Fibroblast of gingiva (primary cell): ENCODE results near the gene AK1.

Source experiments
- DNase-seq: peaks from one replicate; pipeline ENCODE4 v3.0.0-alpha.2; 2011; ENCODE audit warnings: low read depth

AK1 gene

GRCh38 chr9:127868278-127868902, 9.1 kb downstream of the AK1 start:
- no peak for DNase-seq

GRCh38 chr9:127867356-127868277, 9.9 kb downstream of the AK1 start:
- no peak for DNase-seq

- no peak for DNase-seq
These were observed 10.9 kb downstream of the AK1 start for GRCh38 chr9:127866535-127866934.

- DNase-seq, result no peak
These were observed 11.6 kb downstream of the AK1 start for GRCh38 chr9:127865645-127866464.

- no peak for DNase-seq
These were observed 14.3 kb downstream of the AK1 start for GRCh38 chr9:127863191-127863621.

- no peak for DNase-seq
These were observed 15.1 kb downstream of the AK1 start for GRCh38 chr9:127862075-127863011.

GRCh38 chr9:127860779-127861178, 16.7 kb downstream of the AK1 start:
- DNase-seq, result no peak

- DNase-seq, result no peak
These were observed 17.2 kb downstream of the AK1 start for GRCh38 chr9:127860260-127860659.

- DNase-seq, result no peak
These were observed 19.4 kb downstream of the AK1 start for GRCh38 chr9:127858041-127858512.

- DNase-seq, result no peak
These were observed 20.2 kb downstream of the AK1 start for GRCh38 chr9:127857278-127857677.

GRCh38 chr9:127856729-127857116, 20.8 kb downstream of the AK1 start:
- no peak for DNase-seq

- no peak for DNase-seq
These were observed 21.3 kb downstream of the AK1 start for GRCh38 chr9:127856094-127856728.

GRCh38 chr9:127855522-127855921, 22.0 kb downstream of the AK1 start:
- no peak for DNase-seq

GRCh38 chr9:127854960-127855359, 22.5 kb downstream of the AK1 start:
- no peak for DNase-seq

- peak; percentile 67 for DNase-seq
These were observed 23.2 kb downstream of the AK1 start, which contains the start of gene ENG for GRCh38 chr9:127854184-127854806. Gene ENG (minus strand): TSS chr9:127854658. CDS start chr9:127854355, 303 bp downstream.

GRCh38 chr9:127853312-127854183, 23.9 kb downstream of the AK1 start:
- DNase-seq, result peak; percentile 52

- no peak for DNase-seq
These were observed 24.6 kb downstream of the AK1 start for GRCh38 chr9:127852829-127853228.

- no peak for DNase-seq
These were observed 27.1 kb downstream of the AK1 start for GRCh38 chr9:127850286-127850830.
